Neural cell (in vitro differentiated cells): ENCODE results near the gene MTO1. TPM values are rescaled to one million over a fixed set of nuclear protein-coding genes. Genes with fewer than 3 reads are reported as not detected.

Source experiments
- H2AFZ ChIP-seq: fragments of 200-600, 300-800 bp; sonication (generic), shearing (Covaris generic); 2 replicates; pipeline ENCODE4 v1.6.0; 2014; ENCODE audit warnings: low read depth, mild to moderate bottlenecking, antibody characterized with exemption, low read length, moderate library complexity
- H3F3A ChIP-seq: fragments of 200-600 bp; shearing (Covaris generic); 2 replicates; pipeline ENCODE4 v1.6.1; 2016; ENCODE audit warnings: mild to moderate bottlenecking, moderate library complexity, mixed read lengths, antibody characterized with exemption, low read length; ENCODE audit not compliant: insufficient read depth, poor library complexity, severe bottlenecking
- H3K27ac ChIP-seq: fragments of 200-600, 300-800 bp; sonication (generic), shearing (Covaris generic); 2 replicates; pipeline ENCODE4 v1.5.1; 2014; ENCODE audit warnings: mild to moderate bottlenecking, low read length, moderate library complexity
- H3K27me3 ChIP-seq: fragments of 300-800, 200-600 bp; sonication (generic), shearing (Covaris generic); 2 replicates; pipeline ENCODE4 v1.6.0; 2014; ENCODE audit warnings: mild to moderate bottlenecking, low read depth, low read length, moderate library complexity; ENCODE audit not compliant: insufficient read depth
- H3K36me3 ChIP-seq: fragments of 300-800, 200-600 bp; sonication (generic), shearing (Covaris generic); 2 replicates; pipeline ENCODE4 v1.5.1; 2014; ENCODE audit warnings: mild to moderate bottlenecking, antibody characterized with exemption, low read length, moderate library complexity; ENCODE audit not compliant: insufficient read depth
- H3K4me2 ChIP-seq: fragments of 300-800, 200-600 bp; sonication (generic), shearing (Covaris generic); 2 replicates; pipeline ENCODE4 v1.6.0; 2014; ENCODE audit warnings: mild to moderate bottlenecking, low read length
- H3K4me3 ChIP-seq: fragments of 300-800, 200-600 bp; sonication (generic), shearing (Covaris generic); 2 replicates; pipeline ENCODE4 v1.5.1; 2014; ENCODE audit warnings: mild to moderate bottlenecking, low read length, moderate library complexity
- H3K79me2 ChIP-seq: fragments of 200-600 bp; shearing (Covaris generic); replicated peaks from 2 replicates; pipeline ENCODE4 v1.6.0; 2014; ENCODE audit warnings: mild to moderate bottlenecking, low read length, moderate library complexity; ENCODE audit not compliant: insufficient read depth
- H3K9ac ChIP-seq: fragments of 300-800, 200-600 bp; sonication (generic), shearing (Covaris generic); 2 replicates; pipeline ENCODE4 v1.6.1; 2016; ENCODE audit warnings: mild to moderate bottlenecking, low read length, mixed read lengths
- H3K9me2 ChIP-seq: fragments of 200-600 bp; shearing (Covaris generic); 2 replicates; pipeline ENCODE4 v1.6.1; 2016; ENCODE audit warnings: mild to moderate bottlenecking, low read length, mixed read lengths; ENCODE audit not compliant: insufficient read depth
- H3K9me3 ChIP-seq: fragments of 200-600, 300-800 bp; sonication (generic), shearing (Covaris generic); 2 replicates; pipeline ENCODE4 v1.6.1; 2016; ENCODE audit warnings: mild to moderate bottlenecking, mixed run types, low read length, moderate library complexity, mixed read lengths
- H4K20me1 ChIP-seq: fragments of 200-600 bp; shearing (Covaris generic); 2 replicates; pipeline ENCODE4 v1.6.1; 2016; ENCODE audit warnings: mild to moderate bottlenecking, mixed run types; ENCODE audit not compliant: insufficient read depth
- CTCF ChIP-seq: fragments of 450-650 bp; IDR thresholded peaks from 2 replicates; pipeline ENCODE4 v1.5.1; 2014; ENCODE audit warnings: antibody characterized with exemption, mild to moderate bottlenecking, moderate library complexity; ENCODE audit not compliant: poor library complexity, severe bottlenecking
- EP300 ChIP-seq: fragments of 450-650 bp; conservative IDR thresholded peaks from 2 replicates; pipeline ENCODE4 v1.6.1; 2014; ENCODE audit warnings: antibody characterized with exemption, mild to moderate bottlenecking, moderate library complexity; ENCODE audit not compliant: poor library complexity, severe bottlenecking
- EZH2 ChIP-seq: fragments of 200-600, 300-800 bp; shearing (Covaris generic), sonication (generic); IDR thresholded peaks from 2 replicates; pipeline ENCODE4 v1.6.1; 2014; ENCODE audit warnings: antibody characterized with exemption, low read length, borderline replicate concordance, mild to moderate bottlenecking; ENCODE audit not compliant: insufficient read depth, poor library complexity, severe bottlenecking
- MXI1 ChIP-seq: fragments of 450-650 bp; conservative IDR thresholded peaks from 2 replicates; pipeline ENCODE4 v1.6.1; 2014; ENCODE audit warnings: antibody characterized with exemption, mild to moderate bottlenecking; ENCODE audit not compliant: poor library complexity, severe bottlenecking
- POLR2AphosphoS5 ChIP-seq: IDR thresholded peaks from 2 replicates; pipeline ENCODE4 v1.6.1; 2012
- RAD21 ChIP-seq: fragments of 450-650 bp; conservative IDR thresholded peaks from 2 replicates; pipeline ENCODE4 v1.6.1; 2014; ENCODE audit warnings: antibody characterized with exemption, mild to moderate bottlenecking, moderate library complexity
- REST ChIP-seq: IDR thresholded peaks from 2 replicates; pipeline ENCODE4 v1.6.1; 2012; ENCODE audit warnings: borderline replicate concordance
- SMC3 ChIP-seq: fragments of 450-650 bp; conservative IDR thresholded peaks from 2 replicates; pipeline ENCODE4 v1.6.1; 2014; ENCODE audit warnings: antibody characterized with exemption, mild to moderate bottlenecking, moderate library complexity; ENCODE audit not compliant: poor library complexity
- TAF1 ChIP-seq: IDR thresholded peaks from 2 replicates; pipeline ENCODE4 v1.6.1; 2012; ENCODE audit warnings: low read depth
- polyA plus RNA-seq: library from polyadenylated mRNA; depleted of rRNA; stranded (reverse); fragments of >200 nt; gene quantifications from 2 replicates; pipeline ENCODE4 v1.2.3, GENCODE V29; 2014

The MTO1 gene
- polyA plus RNA-seq, 1 donor from 2014 or later: 30.6 TPM

- no peaks in the 10 kb centered on the region for H3K9me3 ChIP-seq
- no peaks in the 10 kb centered on the region for H3K79me2 ChIP-seq
- H3F3A ChIP-seq: no peaks in the 10 kb centered on the region
- no peak overlapping the region for H3K4me2 ChIP-seq
- TF ChIP-seq POLR2AphosphoS5 (no peak), MXI1 (no peak), EZH2 (no peak), TAF1 (no peak)
- H3K4me3 ChIP-seq: no peak overlapping the region
- H3K9me2 ChIP-seq: no peaks in the 10 kb centered on the region
- no peak overlapping the region for H3K27ac ChIP-seq
- H3K9ac ChIP-seq: no peak overlapping the region
- H2AFZ ChIP-seq: no peak overlapping the region
- no peaks in the 10 kb centered on the region for H3K36me3 ChIP-seq
- no peaks in the 10 kb centered on the region for H3K27me3 ChIP-seq
- no peaks in the 10 kb centered on the region for H4K20me1 ChIP-seq
These were observed 43.3 kb upstream of the MTO1 start for GRCh38 chr6:73418081-73418741.

GRCh38 chr6:73421534-73421933 is 40.0 kb upstream of the MTO1 start:
- TF ChIP-seq TAF1: no peak
- no peak for TF ChIP-seq REST
- TF ChIP-seq POLR2AphosphoS5: no peak
- no peak for TF ChIP-seq SMC3
- TF ChIP-seq EP300: no peak
- TF ChIP-seq MXI1: no peak
- no peak for TF ChIP-seq EZH2
- TF ChIP-seq RAD21: no peak
- no peak for TF ChIP-seq CTCF
- Histone ChIP-seq H3K27ac (no peak overlapping the region), H3K9ac (no peak overlapping the region)

More at GRCh38 chr6:73421534-73421933, 40.0 kb upstream of the MTO1 start:
- H3K27me3 ChIP-seq: no peaks in the 10 kb centered on the region
- H3K4me3 ChIP-seq: no peak overlapping the region
- no peaks in the 10 kb centered on the region for H3F3A ChIP-seq
- no peaks in the 10 kb centered on the region for H3K79me2 ChIP-seq
- no peaks in the 10 kb centered on the region for H3K9me3 ChIP-seq
- no peaks in the 10 kb centered on the region for H4K20me1 ChIP-seq
- no peaks in the 10 kb centered on the region for H3K36me3 ChIP-seq
- no peak overlapping the region for H2AFZ ChIP-seq
- no peaks in the 10 kb centered on the region for H3K9me2 ChIP-seq
- H3K4me2 ChIP-seq: no peak overlapping the region
